ENCODE measurements around the gene HOXC10. TPM values are rescaled to one million over a fixed set of nuclear protein-coding genes. Genes with fewer than 3 reads are reported as not detected.

The HOXC10 gene
- total and polyA plus RNA-seq, 8 donors, result not detected

DNA sequence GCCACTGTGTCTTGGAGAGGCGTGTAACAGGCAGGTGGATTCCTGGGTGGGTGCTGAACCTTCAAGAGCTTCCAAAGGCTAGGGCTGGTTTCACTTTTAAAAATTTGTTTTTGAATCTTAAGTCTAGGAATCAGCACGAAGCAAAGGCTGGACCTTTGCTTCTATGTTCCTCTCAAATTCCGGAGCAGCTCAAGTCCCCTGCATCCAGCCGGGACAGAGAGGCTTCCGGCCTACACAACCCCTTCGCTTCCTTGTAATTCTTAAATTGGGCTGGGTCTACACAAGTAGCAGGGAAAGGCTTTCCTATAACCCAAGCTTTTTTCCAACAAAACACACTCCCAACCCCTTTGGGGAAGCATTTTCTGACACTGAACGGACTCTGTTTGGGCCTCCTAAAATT lies 21.9 kb upstream of the HOXC10 start:
- WGBS, 5 donors, result 21 to 33% (median 26%) methylated on average over 7 of the region's 7 CpGs
- no peak for DNase-seq
- peaks cover 79 to 100% (median 100%) of the 10 kb centered on the region in 3 donors for H3K27me3 ChIP-seq
- TF ChIP-seq EP300 (IDR thresholded peaks at IDR 0.05) (no peak), POLR2A (IDR thresholded peaks at IDR 0.05) (no peak), POLR2AphosphoS5 (IDR thresholded peaks at IDR 0.05) (no peak)
- TF ChIP-seq, protein P1, sequence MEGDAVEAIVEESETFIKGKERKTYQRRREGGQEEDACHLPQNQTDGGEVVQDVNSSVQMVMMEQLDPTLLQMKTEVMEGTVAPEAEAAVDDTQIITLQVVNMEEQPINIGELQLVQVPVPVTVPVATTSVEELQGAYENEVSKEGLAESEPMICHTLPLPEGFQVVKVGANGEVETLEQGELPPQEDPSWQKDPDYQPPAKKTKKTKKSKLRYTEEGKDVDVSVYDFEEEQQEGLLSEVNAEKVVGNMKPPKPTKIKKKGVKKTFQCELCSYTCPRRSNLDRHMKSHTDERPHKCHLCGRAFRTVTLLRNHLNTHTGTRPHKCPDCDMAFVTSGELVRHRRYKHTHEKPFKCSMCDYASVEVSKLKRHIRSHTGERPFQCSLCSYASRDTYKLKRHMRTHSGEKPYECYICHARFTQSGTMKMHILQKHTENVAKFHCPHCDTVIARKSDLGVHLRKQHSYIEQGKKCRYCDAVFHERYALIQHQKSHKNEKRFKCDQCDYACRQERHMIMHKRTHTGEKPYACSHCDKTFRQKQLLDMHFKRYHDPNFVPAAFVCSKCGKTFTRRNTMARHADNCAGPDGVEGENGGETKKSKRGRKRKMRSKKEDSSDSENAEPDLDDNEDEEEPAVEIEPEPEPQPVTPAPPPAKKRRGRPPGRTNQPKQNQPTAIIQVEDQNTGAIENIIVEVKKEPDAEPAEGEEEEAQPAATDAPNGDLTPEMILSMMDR (IDR thresholded peaks at IDR 0.05), result no peak
- no peak overlapping the region for H3K4me3 ChIP-seq
- intact Hi-C loops (cut with DNase I; ENCODE audit: low total_unique reads), result no loop called here
- peaks cover 0 to 4% (median 0%) of the 10 kb centered on the region in 4 donors for H3K9me3 ChIP-seq
- no peak overlapping the region for H3K27ac ChIP-seq
- H3K4me1 ChIP-seq, result peaks cover 8 to 46% (median 33%) of the 10 kb centered on the region in 4 donors
- H3K36me3 ChIP-seq, result no peaks in the 10 kb centered on the region

GRCh38 chr12:53963434-53964314 lies 21.3 kb upstream of the HOXC10 start:
- Histone ChIP-seq H3K4me1 (peaks cover 8 to 46% (median 33%) of the 10 kb centered on the region in 4 donors), H3K36me3 (no peaks in the 10 kb centered on the region), H3K9me3 (peaks cover 0 to 4% (median 0%) of the 10 kb centered on the region in 4 donors), H3K27ac (no peak overlapping the region), H3K27me3 (peaks cover 80 to 100% (median 100%) of the 10 kb centered on the region in 3 donors), H3K4me3 (no peak overlapping the region)
- no peak for TF ChIP-seq POLR2AphosphoS5 (IDR thresholded peaks at IDR 0.05)
- TF ChIP-seq POLR2A (IDR thresholded peaks at IDR 0.05), result no peak
- TF ChIP-seq EP300 (IDR thresholded peaks at IDR 0.05), result no peak
- TF ChIP-seq, protein P1 (IDR thresholded peaks at IDR 0.05), result no peak
- WGBS, 5 donors, result 10 to 12% (median 10%) methylated on average over 38 of the region's 38 CpGs
- DNase-seq, result no peak
- intact Hi-C loops (cut with DNase I; ENCODE audit: low total_unique reads), result no loop called here

GRCh38 chr12:53964315-53964713 lies 20.6 kb upstream of the HOXC10 start:
- WGBS, 5 donors, result 3 to 16% (median 4%) methylated on average over 2 of the region's 2 CpGs
- H3K9me3 ChIP-seq, result peaks cover 0 to 4% (median 0%) of the 10 kb centered on the region in 4 donors
- no peak overlapping the region for H3K4me3 ChIP-seq
- no peak for DNase-seq
- no peaks in the 10 kb centered on the region for H3K36me3 ChIP-seq
- TF ChIP-seq POLR2AphosphoS5 (IDR thresholded peaks at IDR 0.05) (no peak), EP300 (IDR thresholded peaks at IDR 0.05) (no peak), POLR2A (IDR thresholded peaks at IDR 0.05) (no peak)
- TF ChIP-seq, protein P1 (IDR thresholded peaks at IDR 0.05), result no peak
- intact Hi-C loops (cut with DNase I; ENCODE audit: low total_unique reads), result no loop called here
- H3K27me3 ChIP-seq, result peaks cover 80 to 100% (median 100%) of the 10 kb centered on the region in 3 donors
- H3K27ac ChIP-seq, result no peak overlapping the region
- H3K4me1 ChIP-seq, result peaks cover 8 to 46% (median 33%) of the 10 kb centered on the region in 4 donors

DNA sequence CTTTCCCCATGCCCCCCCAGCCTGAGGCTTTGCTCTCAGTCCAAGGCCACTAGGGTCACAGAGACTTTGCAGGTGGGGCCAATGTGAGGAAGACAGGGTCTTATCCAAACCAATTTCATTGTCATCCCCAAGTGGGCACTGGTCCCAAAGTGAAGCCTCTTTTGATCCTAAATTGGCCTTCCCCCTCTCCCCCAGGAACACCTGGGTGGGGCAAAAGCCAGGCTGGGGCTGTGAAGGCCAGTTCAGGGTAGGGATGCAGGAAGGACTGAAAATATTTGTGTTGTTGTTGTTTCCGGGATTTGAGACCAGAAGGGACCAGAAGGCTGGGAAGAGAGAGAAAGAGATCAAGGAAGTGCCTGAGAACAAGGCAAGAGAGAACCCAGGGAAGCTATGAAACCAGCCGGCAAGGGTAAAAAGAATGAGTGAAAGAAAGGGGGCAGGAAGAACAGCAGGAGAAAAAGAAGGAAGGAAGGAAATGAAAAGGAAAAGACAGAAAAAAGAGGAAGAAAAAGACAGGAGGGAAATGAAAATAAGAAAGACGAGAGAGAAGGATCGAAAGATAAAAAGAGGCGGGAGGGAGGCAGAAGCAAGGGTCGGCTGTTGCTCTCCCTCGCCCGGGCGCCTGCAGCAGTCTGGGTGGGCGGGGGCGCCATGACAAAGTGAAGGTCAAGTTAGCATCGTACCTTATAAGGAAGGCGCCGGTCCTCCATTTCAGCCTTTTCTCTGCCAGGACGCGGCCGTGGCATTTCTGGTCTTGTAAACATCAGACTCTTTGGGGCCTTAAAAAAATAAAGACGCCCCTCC lies 19.5 kb upstream of the HOXC10 start:
- no peak for DNase-seq
- intact Hi-C loops (cut with DNase I; ENCODE audit: low total_unique reads), result no loop called here
- Histone ChIP-seq H3K36me3 (no peaks in the 10 kb centered on the region), H3K27me3 (peaks cover 82 to 100% (median 100%) of the 10 kb centered on the region in 3 donors), H3K4me3 (no peak overlapping the region), H3K27ac (no peak overlapping the region), H3K9me3 (peaks cover 0 to 4% (median 0%) of the 10 kb centered on the region in 4 donors), H3K4me1 (peaks cover 8 to 46% (median 32%) of the 10 kb centered on the region in 4 donors)
- 4 to 5% (median 5%) methylated on average over 18 of the region's 18 CpGs for WGBS, 5 donors
- TF ChIP-seq, protein P1 (IDR thresholded peaks at IDR 0.05), result no peak
- TF ChIP-seq EP300 (IDR thresholded peaks at IDR 0.05) (no peak), POLR2AphosphoS5 (IDR thresholded peaks at IDR 0.05) (no peak), POLR2A (IDR thresholded peaks at IDR 0.05) (no peak)
